H1 (cell line): Measurements from ENCODE around the gene ZBP1. TPM values are rescaled to one million over a fixed set of nuclear protein-coding genes. Genes with fewer than 3 reads are reported as not detected.

ENCODE experiments used
- ASH2L ChIP-seq: fragments of 200-600, 300-600 bp; sonication (generic); IDR thresholded peaks from one replicate; pipeline ENCODE4 v1.7.1; 2017; ENCODE audit warnings: low read length
- KDM1A ChIP-seq: fragments of 200-600, 300-600 bp; sonication (generic); IDR thresholded peaks from 2 replicates; pipeline ENCODE4 v1.7.1; 2016; ENCODE audit warnings: mild to moderate bottlenecking, low read length, borderline replicate concordance
- PHF8 ChIP-seq: fragments of 200-600 bp; sonication (generic); conservative IDR thresholded peaks from 2 replicates; pipeline ENCODE4 v1.7.1; 2012; ENCODE audit warnings: low read depth, mild to moderate bottlenecking, inconsistent platforms, low read length, moderate library complexity
- RBBP5 ChIP-seq: IDR thresholded peaks from 2 replicates; pipeline ENCODE4 v1.7.1; 2012; ENCODE audit warnings: low read depth, mild to moderate bottlenecking, inconsistent platforms, low read length, moderate library complexity, borderline replicate concordance
- SIN3A ChIP-seq, 2 experiments: IDR thresholded peaks in 1 of 2; conservative IDR thresholded peaks in 1 of 2; 2 replicates each; pipeline ENCODE4 v1.6.1; 2011 to 2012; ENCODE audit warnings: low read length in 2 of 2, improper control_type of control experiment in 1 of 2, low read depth in 1 of 2, mild to moderate bottlenecking in 1 of 2
- SP1 ChIP-seq: IDR thresholded peaks from 2 replicates; pipeline ENCODE4 v1.6.1; 2011; ENCODE audit warnings: low read depth, low read length
- polyA plus RNA-seq, 7 experiments: library from polyadenylated mRNA; depleted of rRNA in 3 of 7; stranded (reverse) in 5 of 7; unstranded in 2 of 7; fragments of >200 nt in 5 of 7; fragments of 200-250 nt in 2 of 7; gene quantifications; 1 replicate in 5 of 7; 2 replicates in 1 of 7; 4 replicates in 1 of 7; pipeline versions ENCODE4 v1.2.1 to v1.2.3, GENCODE V29; 2011 to 2013; ENCODE audit warnings: missing spikeins in 2 of 7, mixed read lengths in 2 of 7
- total RNA-seq: library from RNA; stranded (reverse); fragmentation: NEBNext Ultra II Directional; extraction: Animal tissue kit (Norgen Biotek cat#: 25700); gene quantifications from 2 replicates; pipeline ENCODE4 v1.2.1, GENCODE V29; 2021
- TF ChIP-seq, protein P1 (sequence below): IDR thresholded peaks from 2 replicates; pipeline ENCODE4 v1.6.1; 2011; ENCODE audit warnings: low read depth, mild to moderate bottlenecking, low read length; ENCODE audit not compliant: insufficient read depth

ZBP1 gene
- total and polyA plus RNA-seq, 2 of the 8 experiments (the other 6 are each of a cell fraction or from before 2014, with no cell fraction given) = not detected

DNA sequence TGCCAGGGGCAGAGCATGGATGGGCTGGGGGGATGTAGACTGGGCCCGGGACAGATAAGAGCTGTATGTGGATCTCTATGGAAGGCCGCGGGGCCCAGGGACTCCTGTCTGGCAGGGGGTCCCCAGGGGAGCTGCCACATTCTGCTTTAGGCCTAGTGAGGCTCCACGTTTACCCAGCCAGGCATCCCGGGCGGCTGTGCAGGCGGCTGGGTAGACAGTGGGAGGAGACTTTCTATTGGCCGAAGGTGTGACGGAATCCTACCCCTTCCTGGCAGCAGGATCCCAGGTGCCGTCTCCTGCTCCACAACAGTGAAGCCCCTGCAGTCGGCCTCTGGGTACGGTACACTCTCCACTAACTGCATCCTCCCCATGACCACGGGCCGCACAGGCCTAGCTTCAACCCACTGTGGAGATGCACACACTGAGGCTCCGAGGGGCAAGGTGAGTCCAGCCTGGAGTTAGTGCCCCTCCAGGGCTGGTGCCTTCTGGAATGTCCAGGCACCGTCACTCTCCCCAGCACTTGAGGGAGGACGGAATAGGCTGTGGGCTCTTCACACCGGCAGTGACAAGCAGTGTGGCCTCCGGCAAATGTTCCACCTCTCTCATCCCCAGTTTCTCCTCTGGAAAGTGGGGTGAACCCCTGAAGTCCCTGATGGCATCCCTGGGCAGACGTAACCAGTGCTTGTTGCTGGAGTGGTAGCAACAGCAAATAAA, 36.8 kb upstream of the ZBP1 start (continued):
- TF ChIP-seq SIN3A (conservative IDR thresholded peaks at IDR 0.05 in 1 of 2, IDR thresholded peaks at IDR 0.05 in 1 of 2; ENCODE audit: low read depth in 1 of 2, low read length in 2 of 2) (no peak), ASH2L (no peak), RBBP5 (no peak), KDM1A (no peak), SP1 (no peak), PHF8 (no peak)
- TF ChIP-seq, protein P1, sequence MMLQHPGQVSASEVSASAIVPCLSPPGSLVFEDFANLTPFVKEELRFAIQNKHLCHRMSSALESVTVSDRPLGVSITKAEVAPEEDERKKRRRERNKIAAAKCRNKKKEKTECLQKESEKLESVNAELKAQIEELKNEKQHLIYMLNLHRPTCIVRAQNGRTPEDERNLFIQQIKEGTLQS = no peak
